ENCODE measurements around the gene XDH. TPM values are rescaled to one million over a fixed set of nuclear protein-coding genes. Genes with fewer than 3 reads are reported as not detected.

The XDH gene
- total RNA-seq, 1 experiment from 2014 or later: 0.91 TPM

- Histone ChIP-seq H3K9ac (ENCODE audit: low read length) (no peak overlapping the region; the same call in 1 of the 2 replicates), H3F3A (ENCODE audit: low read length, unreplicated experiment) (no peaks in the 10 kb centered on the region), H3K4me1 (ENCODE audit: insufficient read depth, low read length) (peaks cover 21% of the 10 kb centered on the region), H3K9me3 (ENCODE audit: low read length) (no peaks in the 10 kb centered on the region), H3K4me2 (ENCODE audit: low read length) (peak overlapping the region; percentile 64), H3K4me3 (ENCODE audit: low read length) (peak overlapping the region; percentile 14; the same call in 1 of the 2 replicates), H3K9me2 (replicated peaks; ENCODE audit: low read length) (no peaks in the 10 kb centered on the region), H2AFZ (ENCODE audit: low read length) (no peak overlapping the region), H3K27ac (ENCODE audit: low read length) (peak overlapping the region; percentile 83), H3K36me3 (ENCODE audit: low read depth, low read length) (no peaks in the 10 kb centered on the region), H4K20me1 (ENCODE audit: low read length) (no peaks in the 10 kb centered on the region), H3K27me3 (ENCODE audit: low read length) (no peaks in the 10 kb centered on the region), H3K79me2 (ENCODE audit: low read length) (no peaks in the 10 kb centered on the region)
- no TSS peak for BruUV-seq (replicated peaks)
- CTCF ChIA-PET: no interaction called here
- ATAC-seq (peak; percentile 84), DNase-seq (peak; percentile 95)
- TF ChIP-seq EZH2 (IDR thresholded peaks at IDR 0.05; ENCODE audit: low read length, unreplicated experiment): no peak
- TF ChIP-seq EZH2phosphoT487 (IDR thresholded peaks at IDR 0.05; ENCODE audit: borderline replicate concordance, low read length): no peak
- TF ChIP-seq CTCF (conservative IDR thresholded peaks at IDR 0.05; ENCODE audit: low read depth, low read length): no peak
- POLR2A ChIA-PET (ENCODE audit: unreplicated experiment): interaction anchor here (0.7 kb wide), 1 partner anchor 28 kb away, joined by 4 read pairs; no protein-coding TSS in a partner anchor
- intact Hi-C loops (cut with micrococcal nuclease): loop anchor here (5.0 kb wide), 1 partner anchor 48 kb away; no protein-coding TSS in a partner anchor
These were observed 15.4 kb upstream of the XDH start for GRCh38 chr2:31429759-31430438.

- peaks cover 21% of the 10 kb centered on the region for H3K4me1 ChIP-seq (ENCODE audit: insufficient read depth, low read length)
- H3K9ac ChIP-seq (ENCODE audit: low read length): no peak overlapping the region
- H4K20me1 ChIP-seq (ENCODE audit: low read length): no peaks in the 10 kb centered on the region
- no peaks in the 10 kb centered on the region for H3F3A ChIP-seq (ENCODE audit: low read length, unreplicated experiment)
- CTCF ChIA-PET: no interaction called here
- intact Hi-C loops (cut with micrococcal nuclease): no loop called here
- no peaks in the 10 kb centered on the region for H3K36me3 ChIP-seq (ENCODE audit: low read depth, low read length)
- no peak overlapping the region for H3K27ac ChIP-seq (ENCODE audit: low read length)
- POLR2A ChIA-PET (ENCODE audit: unreplicated experiment): no interaction called here
- H3K79me2 ChIP-seq (ENCODE audit: low read length): no peaks in the 10 kb centered on the region
- no peak for DNase-seq
- H3K4me3 ChIP-seq (ENCODE audit: low read length): no peak overlapping the region
- ATAC-seq: no peak
- H3K27me3 ChIP-seq (ENCODE audit: low read length): no peaks in the 10 kb centered on the region
- no peaks in the 10 kb centered on the region for H3K9me3 ChIP-seq (ENCODE audit: low read length)
- no peaks in the 10 kb centered on the region for H3K9me2 ChIP-seq (replicated peaks; ENCODE audit: low read length)
- no TSS peak for BruUV-seq (replicated peaks)
- peak overlapping the region; percentile 64; the same call in 1 of the 2 replicates for H3K4me2 ChIP-seq (ENCODE audit: low read length)
- TF ChIP-seq EZH2 (IDR thresholded peaks at IDR 0.05; ENCODE audit: low read length, unreplicated experiment) (no peak), EZH2phosphoT487 (IDR thresholded peaks at IDR 0.05; ENCODE audit: borderline replicate concordance, low read length) (no peak), CTCF (conservative IDR thresholded peaks at IDR 0.05; ENCODE audit: low read depth, low read length) (no peak)
- H2AFZ ChIP-seq (ENCODE audit: low read length): no peak overlapping the region
These were observed 14.5 kb upstream of the XDH start for GRCh38 chr2:31429040-31429439.

DNA sequence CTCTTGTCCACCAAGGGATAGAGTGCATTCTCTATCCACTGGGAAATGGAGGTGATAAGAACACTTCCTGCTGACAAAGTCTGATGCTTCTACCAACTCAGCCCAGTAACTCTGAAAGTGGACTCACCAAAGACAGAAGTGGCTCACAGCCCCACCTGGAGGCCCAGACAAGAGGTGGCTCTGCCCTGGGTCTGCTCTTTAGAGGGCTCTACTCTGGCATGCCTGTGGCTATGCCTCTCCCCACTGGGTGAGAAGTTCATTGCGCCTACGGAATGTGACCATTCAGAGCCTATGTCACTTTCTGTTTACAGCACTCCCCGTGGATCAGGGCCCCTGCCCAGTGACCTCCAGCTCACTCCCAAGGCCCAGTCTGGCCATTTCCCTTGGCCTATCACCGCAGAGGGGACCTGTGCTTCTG lies 13.5 kb upstream of the XDH start:
- peak; percentile 50; the same call in 1 of the 2 replicates for ATAC-seq

More for the DNA sequence above, 13.5 kb upstream of the XDH start:
- H3K79me2 ChIP-seq (ENCODE audit: low read length): no peaks in the 10 kb centered on the region
- H3K4me3 ChIP-seq (ENCODE audit: low read length): no peak overlapping the region
- H3K9me2 ChIP-seq (replicated peaks; ENCODE audit: low read length): no peaks in the 10 kb centered on the region
- intact Hi-C loops (cut with micrococcal nuclease): no loop called here
- TF ChIP-seq CTCF (conservative IDR thresholded peaks at IDR 0.05; ENCODE audit: low read depth, low read length): peak; percentile 56
- TF ChIP-seq EZH2phosphoT487 (IDR thresholded peaks at IDR 0.05; ENCODE audit: borderline replicate concordance, low read length): no peak
- no peaks in the 10 kb centered on the region for H3K27me3 ChIP-seq (ENCODE audit: low read length)
- H3K4me1 ChIP-seq (ENCODE audit: insufficient read depth, low read length): peaks cover 21% of the 10 kb centered on the region
- ChIA-PET CTCF (no interaction called here), POLR2A (ENCODE audit: unreplicated experiment) (no interaction called here)
- H3K27ac ChIP-seq (ENCODE audit: low read length): no peak overlapping the region
- no peaks in the 10 kb centered on the region for H3K36me3 ChIP-seq (ENCODE audit: low read depth, low read length)
- H3F3A ChIP-seq (ENCODE audit: low read length, unreplicated experiment): no peaks in the 10 kb centered on the region
- DNase-seq: peak; percentile 53
- BruUV-seq (replicated peaks): no TSS peak
- no peak overlapping the region for H2AFZ ChIP-seq (ENCODE audit: low read length)
- H4K20me1 ChIP-seq (ENCODE audit: low read length): no peaks in the 10 kb centered on the region
- no peak overlapping the region for H3K9ac ChIP-seq (ENCODE audit: low read length)
- no peak overlapping the region for H3K4me2 ChIP-seq (ENCODE audit: low read length)
- H3K9me3 ChIP-seq (ENCODE audit: low read length): no peaks in the 10 kb centered on the region
